HepG2 (cell line): ENCODE data around the gene PGGT1B. TPM values are rescaled to one million over a fixed set of nuclear protein-coding genes. Genes with fewer than 3 reads are reported as not detected.

Experiments
- LRRFIP1 ChIP-seq: sonication (generic); formaldehyde crosslinking; conservative IDR thresholded peaks from 2 replicates; pipeline ENCODE4 v1.4.0; 2020; ENCODE audit warnings: missing genetic modification reagents
- MLX ChIP-seq: IDR thresholded peaks from 2 replicates; pipeline ENCODE4 v1.6.1; 2016
- NFE2L2 ChIP-seq: fragments of 150-350 bp; IDR thresholded peaks from 2 replicates; pipeline ENCODE4 v1.6.1; 2014; ENCODE audit warnings: low read length
- SIX1 ChIP-seq: sonication (generic); formaldehyde crosslinking; IDR thresholded peaks from 2 replicates; pipeline ENCODE4 v1.4.0; 2020; ENCODE audit warnings: missing genetic modification reagents, borderline replicate concordance
- TARDBP ChIP-seq: sonication (generic); formaldehyde crosslinking; IDR thresholded peaks from 2 replicates; pipeline ENCODE4 v1.8.0; 2022; ENCODE audit warnings: mild to moderate bottlenecking, missing genetic modification reagents
- TP53 ChIP-seq: sonication (generic); formaldehyde crosslinking; conservative IDR thresholded peaks from 2 replicates; pipeline ENCODE4 v1.4.0; 2020; ENCODE audit warnings: missing genetic modification reagents
- ZBTB40 ChIP-seq, 2 experiments: fragments of 450-650 bp in 1 of 2; sonication (generic) in 1 of 2; formaldehyde crosslinking in 1 of 2; IDR thresholded peaks; 2 replicates each; pipeline versions ENCODE4 v1.6.1 to v1.8.0; 2016 to 2022; ENCODE audit warnings: antibody characterized with exemption in 1 of 2, mild to moderate bottlenecking in 1 of 2, missing genetic modification reagents in 1 of 2
- polyA plus RNA-seq, 8 experiments: library from polyadenylated mRNA; depleted of rRNA in 3 of 8; stranded (reverse) in 7 of 8; unstranded in 1 of 8; fragments of >200 nt; fragmentation: Illumina TruSeq in 4 of 8; extraction: Trizol in 4 of 8; gene quantifications; 2 replicates each; pipeline versions ENCODE4 v1.2.1 to v1.2.3, GENCODE V29; 2011 to 2016; ENCODE audit warnings: low read depth in 4 of 8, missing spikeins in 1 of 8, mixed read lengths in 1 of 8; ENCODE audit not compliant: insufficient read depth in 1 of 8
- total RNA-seq, 5 experiments: library from RNA; depleted of rRNA; stranded (reverse); fragments of >200 nt; fragmentation: Illumina TruSeq; extraction: Trizol; gene quantifications; 2 replicates each; pipeline ENCODE4 v1.2.3, GENCODE V29; 2016; ENCODE audit warnings: low read depth in 1 of 5

Gene PGGT1B
- total and polyA plus RNA-seq, 2 of the 13 experiments (the other 11 are each of a cell fraction or from before 2014, with no cell fraction given): 2.4 to 42.7 TPM

- TF ChIP-seq ZBTB40 (IDR thresholded peaks at IDR 0.05): no peak
- TF ChIP-seq ZBTB40 (CRISPR knock-in tag; IDR thresholded peaks at IDR 0.05): no peak
- TF ChIP-seq LRRFIP1 (CRISPR knock-in tag): no peak
- no peak for TF ChIP-seq TP53 (CRISPR knock-in tag)
- TF ChIP-seq TARDBP (CRISPR knock-in tag): no peak
- TF ChIP-seq SIX1 (CRISPR knock-in tag): no peak
- TF ChIP-seq NFE2L2: no peak
- TF ChIP-seq MLX (CRISPR knock-in tag): no peak
These were observed 11.9 kb upstream of the PGGT1B start (continued) for GRCh38 chr5:115274584-115274983.
